PC-3 (cell line): ENCODE results near the gene RGL2. TPM values are rescaled to one million over a fixed set of nuclear protein-coding genes. Genes with fewer than 3 reads are reported as not detected.

ENCODE experiments used
- ATAC-seq: fragments of 200-7000 bp; cut with Tn5 transposase; 2 replicates; pipeline ENCODE4 v1.9.1; 2020; ENCODE audit warnings: mild to moderate bottlenecking, moderate library complexity
- BruUV-seq: library from RNA; stranded (reverse); fragments of 400-500 nt; replicated peaks from 2 replicates; lab custom pipeline; 2021; lab: Mats Ljungman, UMichigan
- CTCF ChIA-PET: fragments of 300-600 bp; sonication (Branson Sonifier 250); formaldehyde crosslinking; loops from one replicate; lab custom pipeline; 2022; ENCODE audit warnings: antibody characterized with exemption; lab: Charles Lee
- POLR2A ChIA-PET: fragments of 300-600 bp; sonication (Branson Sonifier 250); formaldehyde crosslinking; loops from one replicate; lab custom pipeline; 2022; ENCODE audit warnings: antibody characterized with exemption; ENCODE audit not compliant: unreplicated experiment; lab: Charles Lee
- DNase-seq: peaks from one replicate; pipeline ENCODE4 v3.0.0-alpha.2; 2015
- H2AFZ ChIP-seq: fragments of 300-600 bp; sonication (generic); 2 replicates; pipeline ENCODE4 v1.6.0; 2016; ENCODE audit warnings: antibody characterized with exemption, low read length
- H3F3A ChIP-seq: fragments of 300-600 bp; sonication (generic); one replicate; pipeline ENCODE4 v1.6.0; 2017; ENCODE audit warnings: antibody characterized with exemption, low read length, control low read depth, mild to moderate bottlenecking; ENCODE audit not compliant: unreplicated experiment
- H3K27ac ChIP-seq: fragments of 300-600 bp; sonication (generic); 2 replicates; pipeline ENCODE4 v1.5.1; 2016; ENCODE audit warnings: mild to moderate bottlenecking, low read length
- H3K27me3 ChIP-seq: fragments of 300-600 bp; sonication (generic); 2 replicates; pipeline ENCODE4 v1.6.1; 2016; ENCODE audit warnings: low read length, mixed read lengths
- H3K36me3 ChIP-seq: fragments of 300-600 bp; sonication (generic); 2 replicates; pipeline ENCODE4 v1.6.1; 2016; ENCODE audit warnings: low read depth, mixed run types, low read length, mixed read lengths
- H3K4me1 ChIP-seq: fragments of 300-600 bp; sonication (generic); 2 replicates; pipeline ENCODE4 v1.5.1; 2016; ENCODE audit warnings: low read length; ENCODE audit not compliant: insufficient read depth
- H3K4me2 ChIP-seq: fragments of 300-600 bp; sonication (generic); 2 replicates; pipeline ENCODE4 v1.6.0; 2016; ENCODE audit warnings: low read length
- H3K4me3 ChIP-seq: fragments of 300-600 bp; sonication (generic); 2 replicates; pipeline ENCODE4 v1.5.1; 2016; ENCODE audit warnings: mild to moderate bottlenecking, low read length, mixed read lengths
- H3K79me2 ChIP-seq: fragments of 300-600 bp; sonication (generic); 2 replicates; pipeline ENCODE4 v1.6.1; 2017; ENCODE audit warnings: low read length, mixed read lengths
- H3K9ac ChIP-seq: fragments of 300-600 bp; sonication (generic); 2 replicates; pipeline ENCODE4 v1.6.0; 2016; ENCODE audit warnings: mild to moderate bottlenecking, low read length
- H3K9me2 ChIP-seq: fragments of 300-600 bp; sonication (generic); replicated peaks from 2 replicates; pipeline ENCODE4 v1.6.1; 2016; ENCODE audit warnings: mixed run types, low read length, mixed read lengths
- H3K9me3 ChIP-seq: fragments of 300-600 bp; sonication (generic); 2 replicates; pipeline ENCODE4 v1.6.1; 2016; ENCODE audit warnings: low read length, mixed read lengths
- H4K20me1 ChIP-seq: fragments of 300-600 bp; sonication (generic); 2 replicates; pipeline ENCODE4 v1.6.1; 2016; ENCODE audit warnings: low read length, mixed read lengths
- EZH2 ChIP-seq: fragments of 300-600 bp; sonication (generic); IDR thresholded peaks from one replicate; pipeline ENCODE4 v1.6.1; 2017; ENCODE audit warnings: antibody characterized with exemption, mild to moderate bottlenecking, low read length; ENCODE audit not compliant: unreplicated experiment
- EZH2phosphoT487 ChIP-seq: fragments of 300-600 bp; sonication (generic); IDR thresholded peaks from 2 replicates; pipeline ENCODE4 v1.6.1; 2018; ENCODE audit warnings: mild to moderate bottlenecking, antibody characterized with exemption, low read length, borderline replicate concordance
- intact Hi-C: fragments of 100-400 bp; cut with micrococcal nuclease; formaldehyde crosslinking; loops from 2 replicates; pipeline ENCODE4 v1.9.0; 2023
- total RNA-seq: library from RNA; depleted of rRNA; stranded (reverse); fragments of >200 nt; gene quantifications from 2 replicates; pipeline ENCODE4 v1.2.3, GENCODE V29; 2014
- TF ChIP-seq, protein P1 (sequence below): fragments of 300-600 bp; sonication (generic); conservative IDR thresholded peaks from 2 replicates; pipeline ENCODE4 v1.5.1; 2017; ENCODE audit warnings: antibody characterized with exemption, low read depth, mild to moderate bottlenecking, low read length

Gene RGL2
- total RNA-seq, 1 experiment from 2014 or later: 34.9 TPM

DNA sequence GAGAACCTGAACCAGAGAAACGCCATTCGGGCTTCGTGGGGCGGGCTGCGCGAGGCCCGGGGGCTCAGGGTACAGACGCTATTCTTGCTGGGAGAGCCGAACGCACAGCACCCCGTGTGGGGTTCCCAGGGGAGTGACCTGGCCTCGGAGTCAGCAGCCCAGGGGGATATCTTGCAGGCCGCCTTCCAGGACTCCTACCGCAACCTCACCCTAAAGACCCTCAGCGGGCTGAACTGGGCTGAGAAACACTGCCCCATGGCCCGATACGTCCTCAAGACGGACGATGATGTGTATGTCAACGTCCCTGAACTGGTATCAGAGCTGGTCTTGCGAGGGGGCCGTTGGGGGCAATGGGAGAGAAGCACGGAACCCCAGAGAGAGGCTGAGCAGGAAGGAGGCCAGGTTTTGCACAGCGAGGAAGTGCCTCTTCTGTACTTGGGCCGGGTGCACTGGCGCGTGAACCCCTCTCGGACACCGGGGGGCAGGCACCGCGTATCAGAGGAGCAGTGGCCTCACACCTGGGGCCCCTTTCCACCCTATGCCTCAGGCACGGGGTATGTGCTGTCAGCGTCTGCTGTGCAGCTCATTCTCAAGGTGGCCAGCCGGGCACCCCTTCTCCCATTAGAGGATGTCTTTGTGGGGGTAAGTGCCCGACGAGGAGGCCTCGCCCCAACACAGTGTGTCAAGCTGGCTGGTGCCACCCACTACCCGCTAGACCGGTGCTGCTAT lies 20.9 kb downstream of the RGL2 start:
- ChIA-PET CTCF (interaction anchor here (0.6 to 1.6 kb wide), 2 partner anchors 40 to 967 kb away, joined by 3 to 18 read pairs; partner anchors contain the start of gene ZBTB22), POLR2A (interaction anchor here (0.8 kb wide), 1 partner anchor 30 kb away, joined by 7 read pairs; no protein-coding TSS in a partner anchor)
- ATAC-seq (no peak; the same call in 1 of the 2 replicates), DNase-seq (no peak)
- Histone ChIP-seq H3K9me2 (no peaks in the 10 kb centered on the region), H4K20me1 (peaks cover 31% of the 10 kb centered on the region), H3K9ac (peak overlapping the region; percentile 71), H3K4me2 (peak overlapping the region; percentile 98), H3K4me1 (peaks cover 42% of the 10 kb centered on the region), H2AFZ (no peak overlapping the region), H3K27ac (peak overlapping the region; percentile 77), H3K9me3 (no peaks in the 10 kb centered on the region), H3K36me3 (peaks cover 40% of the 10 kb centered on the region), H3K79me2 (peaks cover 30% of the 10 kb centered on the region), H3K27me3 (no peaks in the 10 kb centered on the region), H3F3A (peaks cover 29% of the 10 kb centered on the region), H3K4me3 (peak overlapping the region; percentile 87)
- intact Hi-C loops: loop anchor here (10.0 kb wide), 1 partner anchor 73 kb away; the partner anchor contains the start of genes HSD17B8, RING1, RXRB and SLC39A7
- BruUV-seq: no TSS peak
- TF ChIP-seq, protein P1, sequence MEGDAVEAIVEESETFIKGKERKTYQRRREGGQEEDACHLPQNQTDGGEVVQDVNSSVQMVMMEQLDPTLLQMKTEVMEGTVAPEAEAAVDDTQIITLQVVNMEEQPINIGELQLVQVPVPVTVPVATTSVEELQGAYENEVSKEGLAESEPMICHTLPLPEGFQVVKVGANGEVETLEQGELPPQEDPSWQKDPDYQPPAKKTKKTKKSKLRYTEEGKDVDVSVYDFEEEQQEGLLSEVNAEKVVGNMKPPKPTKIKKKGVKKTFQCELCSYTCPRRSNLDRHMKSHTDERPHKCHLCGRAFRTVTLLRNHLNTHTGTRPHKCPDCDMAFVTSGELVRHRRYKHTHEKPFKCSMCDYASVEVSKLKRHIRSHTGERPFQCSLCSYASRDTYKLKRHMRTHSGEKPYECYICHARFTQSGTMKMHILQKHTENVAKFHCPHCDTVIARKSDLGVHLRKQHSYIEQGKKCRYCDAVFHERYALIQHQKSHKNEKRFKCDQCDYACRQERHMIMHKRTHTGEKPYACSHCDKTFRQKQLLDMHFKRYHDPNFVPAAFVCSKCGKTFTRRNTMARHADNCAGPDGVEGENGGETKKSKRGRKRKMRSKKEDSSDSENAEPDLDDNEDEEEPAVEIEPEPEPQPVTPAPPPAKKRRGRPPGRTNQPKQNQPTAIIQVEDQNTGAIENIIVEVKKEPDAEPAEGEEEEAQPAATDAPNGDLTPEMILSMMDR: peak; percentile 24; the same call in 1 of the 2 replicates
- TF ChIP-seq EZH2: no peak
- TF ChIP-seq EZH2phosphoT487: no peak

DNA sequence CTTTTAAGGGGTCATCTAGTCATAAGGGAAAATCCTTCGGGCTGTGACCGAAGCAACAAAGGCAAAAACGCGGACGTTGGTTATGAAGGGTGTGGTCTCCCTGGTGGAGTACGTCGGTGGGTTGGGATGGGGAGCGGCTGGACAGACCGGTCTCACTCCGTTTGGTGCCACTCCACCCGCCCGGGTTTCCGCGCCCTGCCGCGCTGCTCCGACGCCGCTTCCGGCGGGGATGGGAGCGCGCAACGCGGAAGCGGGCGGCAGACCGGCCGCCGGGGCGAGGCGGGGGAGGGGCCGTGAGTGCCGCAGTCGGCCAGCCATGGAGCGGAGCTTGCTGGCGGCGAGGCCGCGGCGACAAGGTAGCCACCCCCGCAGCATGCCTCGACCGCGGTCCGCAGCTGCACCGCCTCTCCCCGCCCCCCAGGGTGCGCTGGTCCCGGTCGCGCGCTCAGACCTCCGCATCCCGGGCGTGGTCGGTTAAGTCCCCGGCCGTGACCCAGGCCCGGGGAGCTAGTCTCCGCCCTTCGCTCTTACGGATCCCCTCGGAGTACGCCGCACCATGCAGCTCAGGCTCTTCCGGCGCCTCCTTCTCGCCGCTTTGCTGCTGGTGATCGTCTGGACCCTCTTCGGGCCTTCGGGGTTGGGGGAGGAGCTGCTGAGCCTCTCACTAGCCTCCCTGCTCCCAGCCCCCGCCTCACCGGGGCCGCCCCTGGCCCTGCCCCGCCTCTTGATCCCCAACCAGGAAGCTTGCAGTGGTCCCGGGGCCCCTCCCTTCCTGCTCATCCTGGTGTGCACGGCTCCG lies 21.7 kb downstream of the RGL2 start, which contains the start of gene B3GALT4:
TSS of gene B3GALT4 (plus strand) at position 260 of the 799 bp plus-strand sequence. CDS start at position 557, 297 bp downstream.
- DNase-seq: peak; percentile 92

More for the DNA sequence above, 21.7 kb downstream of the RGL2 start, which contains the start of gene B3GALT4:
- ATAC-seq: peak; percentile 70
- intact Hi-C loops: loop anchor here (10.0 kb wide), 1 partner anchor 72 kb away; the partner anchor contains the start of genes HSD17B8, RING1, RXRB and SLC39A7
- Histone ChIP-seq H4K20me1 (peaks cover 38% of the 10 kb centered on the region), H3K9me3 (no peaks in the 10 kb centered on the region), H3F3A (peaks cover 29% of the 10 kb centered on the region), H3K27ac (peak within 1 kb of the TSS; percentile 77), H3K9me2 (no peaks in the 10 kb centered on the region), H3K9ac (peak within 1 kb of the TSS; percentile 71), H3K79me2 (peaks cover 38% of the 10 kb centered on the region), H3K4me1 (peaks cover 42% of the 10 kb centered on the region), H3K4me3 (peak within 1 kb of the TSS; percentile 87), H3K4me2 (peak within 1 kb of the TSS; percentile 98), H3K36me3 (peaks cover 44% of the 10 kb centered on the region), H2AFZ (peak within 1 kb of the TSS; percentile 57), H3K27me3 (no peaks in the 10 kb centered on the region)
- TF ChIP-seq EZH2phosphoT487 (no peak), EZH2 (no peak)
- TF ChIP-seq, protein P1: no peak
- ChIA-PET CTCF (interaction anchor here (1.1 to 1.6 kb wide), 2 partner anchors 22 to 41 kb away, joined by 3 to 18 read pairs; partner anchors contain the start of gene ZBTB22), POLR2A (interaction anchor here (0.8 kb wide), 1 partner anchor 29 kb away, joined by 7 read pairs; no protein-coding TSS in a partner anchor)
- BruUV-seq: no TSS peak
